HG03520 (cell line): ENCODE measurements around the gene C5orf58.
A peak's percentile ranks its signal among the peaks of the same experiment; 100 is the strongest.

Experiments
- ATAC-seq: cut with Tn5 transposase; IDR thresholded peaks from one replicate; pipeline ENCODE4 v1.9.1; 2021; ENCODE audit warnings: mild to moderate bottlenecking, moderate library complexity; ENCODE audit not compliant: unreplicated experiment

The C5orf58 gene

GRCh38 chr5:170278611-170279458 lies 46.0 kb downstream of the C5orf58 start:
- peak; percentile 87 for ATAC-seq

DNA sequence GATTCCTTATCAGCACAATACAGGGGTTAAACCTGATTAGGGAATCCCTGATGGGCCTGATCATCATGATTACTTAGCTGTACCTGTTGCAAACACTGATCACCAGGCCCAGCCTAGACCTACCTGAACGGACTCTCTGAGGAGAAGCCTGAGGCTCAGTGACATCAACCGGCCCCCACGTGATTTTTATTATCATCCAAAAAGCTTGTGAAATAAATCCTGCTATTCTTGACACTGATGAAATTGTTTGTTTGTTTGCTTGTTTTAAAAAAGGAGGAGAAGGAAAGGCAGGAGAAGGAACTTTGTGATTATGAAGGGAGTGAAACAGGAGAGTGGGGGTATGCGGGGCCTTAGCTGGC lies 46.7 kb downstream of the C5orf58 start:
- ATAC-seq = no peak

DNA sequence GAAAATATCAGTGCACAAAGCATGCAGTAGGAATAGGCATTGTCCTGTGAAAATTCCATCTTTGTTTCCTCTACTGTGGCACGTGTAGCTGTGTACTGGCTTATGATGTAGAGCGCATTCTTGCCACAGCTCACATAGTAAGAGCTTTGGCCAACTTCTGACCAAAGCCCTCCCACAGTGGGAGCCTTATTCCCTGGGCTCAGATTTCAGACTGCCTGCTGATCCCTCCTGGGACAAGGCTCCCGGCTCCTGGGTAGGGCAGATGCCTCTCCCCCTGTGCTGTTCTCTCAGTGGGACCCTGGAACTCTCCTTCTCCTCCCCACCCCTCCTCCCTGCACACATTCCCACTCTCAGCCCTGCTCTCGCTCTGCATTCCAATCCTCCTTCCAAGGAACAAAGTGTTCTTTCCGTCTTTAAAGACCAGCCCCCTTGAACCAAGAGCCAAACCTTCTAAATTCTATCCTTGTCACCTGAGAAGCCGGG lies 47.3 kb downstream of the C5orf58 start:
- no peak for ATAC-seq

DNA sequence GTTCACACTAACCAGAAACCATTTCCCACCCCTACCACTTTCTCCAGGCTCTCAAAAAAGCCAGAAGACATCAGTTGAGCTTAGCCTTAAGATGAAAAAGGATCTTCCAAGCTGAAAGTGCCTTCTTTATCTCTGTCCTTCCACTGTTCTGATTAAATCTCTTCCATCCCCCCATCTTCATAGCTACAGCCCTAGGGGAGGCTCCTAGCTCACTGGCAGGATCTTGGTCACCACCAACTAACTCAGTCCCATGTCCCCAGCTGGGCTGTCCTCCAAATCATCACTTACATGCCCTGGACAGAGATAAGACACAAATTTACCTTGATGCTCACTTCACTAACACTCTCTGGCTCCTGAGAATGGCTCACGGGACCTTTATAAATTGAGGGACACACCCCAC lies 50.5 kb downstream of the C5orf58 start:
- no peak for ATAC-seq

GRCh38 chr5:170284231-170284630 lies 51.4 kb downstream of the C5orf58 start:
- no peak for ATAC-seq

DNA sequence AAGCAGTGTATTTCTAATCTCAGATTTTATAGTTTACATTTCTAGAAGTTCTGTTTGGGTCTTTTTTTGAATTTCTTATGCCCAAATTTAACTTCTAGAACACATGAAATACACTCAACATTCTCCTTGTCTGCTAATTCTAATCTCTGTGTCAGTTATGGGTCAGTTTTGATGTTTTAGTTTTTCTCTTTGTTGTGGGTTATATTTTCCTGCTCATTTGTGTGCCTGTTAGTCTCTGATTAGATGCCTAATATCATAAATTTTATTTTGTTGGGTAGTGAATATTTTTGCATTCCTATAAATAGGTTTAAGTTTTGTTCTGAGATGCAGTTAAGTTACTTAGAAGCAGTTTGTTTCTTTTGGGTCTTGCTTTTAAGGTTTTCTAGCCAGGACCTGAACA lies 52.4 kb downstream of the C5orf58 start:
- no peak for ATAC-seq

GRCh38 chr5:170286386-170286925 lies 53.7 kb downstream of the C5orf58 start:
- ATAC-seq = no peak

DNA sequence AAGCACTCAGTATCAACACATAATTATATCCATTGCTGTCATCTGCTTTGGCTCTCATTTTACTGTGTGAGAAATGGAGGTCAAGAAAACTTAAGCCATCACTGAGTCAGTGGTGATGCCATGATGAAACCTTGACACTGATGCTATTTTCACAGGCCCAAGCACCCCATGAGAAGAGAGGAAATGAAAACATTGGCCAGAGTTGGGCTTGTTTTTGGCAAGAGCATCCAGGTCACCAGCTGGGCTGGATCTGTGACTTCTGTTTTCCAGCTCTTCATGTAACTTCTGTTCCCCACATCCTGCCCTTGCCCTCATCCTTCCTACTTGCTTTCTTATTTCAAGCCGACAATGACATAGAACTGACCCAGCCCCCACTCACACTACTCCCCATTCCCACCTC lies 54.7 kb downstream of the C5orf58 start:
- ATAC-seq = no peak

- no peak for ATAC-seq
Observed at GRCh38 chr5:170288151-170288550, 55.4 kb downstream of the C5orf58 start.

DNA sequence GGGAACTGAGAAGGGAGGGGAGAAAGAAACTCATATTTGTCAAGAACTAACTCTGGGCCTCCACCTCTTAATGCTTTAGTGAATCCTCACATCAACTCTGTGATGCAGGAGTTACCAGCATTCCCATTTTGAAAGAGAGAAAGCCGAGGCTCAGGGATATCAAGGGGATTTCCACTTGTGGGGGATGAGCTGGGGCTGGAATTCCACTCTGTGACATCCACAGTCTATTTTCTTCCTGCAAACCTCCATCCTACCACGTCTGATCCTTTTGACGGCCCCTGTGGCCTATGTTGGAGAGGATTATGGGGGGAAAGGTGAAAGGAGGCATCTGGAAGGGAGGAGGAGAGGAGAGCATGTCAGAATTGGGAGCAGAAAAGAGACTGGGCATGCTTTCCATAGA lies 55.8 kb downstream of the C5orf58 start:
- ATAC-seq = no peak

DNA sequence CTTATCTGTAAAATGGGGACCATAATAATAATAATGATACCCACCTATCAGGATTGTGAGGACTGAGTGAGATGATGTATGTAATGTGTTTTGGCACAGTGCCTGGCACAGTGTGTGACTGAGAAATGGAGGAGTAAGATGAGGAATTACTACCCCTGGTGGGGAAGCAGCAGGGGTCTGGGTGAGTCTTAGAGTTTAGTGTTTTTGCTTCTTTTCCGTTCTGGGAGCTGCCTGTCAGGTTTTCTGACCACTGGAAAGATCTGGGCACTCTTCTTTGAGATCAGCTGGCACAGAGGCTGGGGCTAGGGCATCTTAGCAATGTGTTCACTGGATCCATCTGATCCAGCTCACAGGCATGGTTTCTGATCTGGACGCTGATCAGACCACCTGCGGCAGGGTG lies 56.3 kb downstream of the C5orf58 start:
- ATAC-seq = no peak

DNA sequence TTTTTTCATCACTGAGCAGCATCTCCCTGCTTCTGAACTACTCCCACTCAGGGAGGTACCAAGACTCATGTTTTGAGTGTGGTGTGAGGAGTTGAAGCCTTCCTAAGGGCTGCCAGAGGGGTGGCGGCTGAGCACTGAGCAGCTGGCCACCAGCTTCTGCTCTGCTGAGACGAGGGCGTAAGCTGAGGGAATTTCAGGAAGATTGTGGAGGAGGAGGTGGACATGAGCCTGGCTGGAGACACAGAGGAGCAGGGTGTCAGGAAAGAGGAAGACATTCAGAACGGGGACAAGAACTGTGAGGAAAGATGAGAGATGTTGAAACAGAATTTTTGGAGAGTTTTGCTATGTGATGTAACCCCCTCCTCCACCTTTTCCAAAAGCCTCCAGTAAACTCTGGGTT lies 57.0 kb downstream of the C5orf58 start:
- ATAC-seq = no peak

GRCh38 chr5:170290498-170290897 lies 57.7 kb downstream of the C5orf58 start:
- no peak for ATAC-seq

- no peak for ATAC-seq
Observed at GRCh38 chr5:170292179-170293104, 59.7 kb downstream of the C5orf58 start.

- peak; percentile 56 for ATAC-seq
Observed at GRCh38 chr5:170293273-170293672, 60.5 kb downstream of the C5orf58 start.

DNA sequence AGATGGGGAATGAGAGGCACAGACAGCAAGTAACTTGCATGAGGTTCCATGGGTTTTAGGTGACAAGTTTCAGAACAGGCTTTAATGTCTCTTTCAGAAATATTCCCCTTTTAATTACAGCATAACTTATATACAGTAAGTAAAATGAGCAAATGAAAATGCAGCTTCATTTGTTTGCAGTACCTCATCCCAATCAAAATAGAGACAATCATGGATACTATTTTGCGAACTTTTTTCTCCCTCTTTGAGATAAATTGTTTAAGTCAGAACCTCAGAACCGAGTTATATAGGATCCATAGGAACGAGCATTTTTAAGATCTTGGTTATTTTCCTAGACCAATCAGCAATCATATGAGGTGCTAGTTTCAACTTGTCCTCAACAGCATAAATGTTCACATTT lies 61.3 kb downstream of the C5orf58 start:
- ATAC-seq = no peak

GRCh38 chr5:170294556-170294955 lies 61.8 kb downstream of the C5orf58 start:
- ATAC-seq = no peak
